ENCODE measurements around the gene ZBTB7A. TPM values are rescaled to one million over a fixed set of nuclear protein-coding genes. Genes with fewer than 3 reads are reported as not detected.

ZBTB7A gene
- polyA plus RNA-seq, 1 donor from 2014 or later: 75.7 TPM

DNA sequence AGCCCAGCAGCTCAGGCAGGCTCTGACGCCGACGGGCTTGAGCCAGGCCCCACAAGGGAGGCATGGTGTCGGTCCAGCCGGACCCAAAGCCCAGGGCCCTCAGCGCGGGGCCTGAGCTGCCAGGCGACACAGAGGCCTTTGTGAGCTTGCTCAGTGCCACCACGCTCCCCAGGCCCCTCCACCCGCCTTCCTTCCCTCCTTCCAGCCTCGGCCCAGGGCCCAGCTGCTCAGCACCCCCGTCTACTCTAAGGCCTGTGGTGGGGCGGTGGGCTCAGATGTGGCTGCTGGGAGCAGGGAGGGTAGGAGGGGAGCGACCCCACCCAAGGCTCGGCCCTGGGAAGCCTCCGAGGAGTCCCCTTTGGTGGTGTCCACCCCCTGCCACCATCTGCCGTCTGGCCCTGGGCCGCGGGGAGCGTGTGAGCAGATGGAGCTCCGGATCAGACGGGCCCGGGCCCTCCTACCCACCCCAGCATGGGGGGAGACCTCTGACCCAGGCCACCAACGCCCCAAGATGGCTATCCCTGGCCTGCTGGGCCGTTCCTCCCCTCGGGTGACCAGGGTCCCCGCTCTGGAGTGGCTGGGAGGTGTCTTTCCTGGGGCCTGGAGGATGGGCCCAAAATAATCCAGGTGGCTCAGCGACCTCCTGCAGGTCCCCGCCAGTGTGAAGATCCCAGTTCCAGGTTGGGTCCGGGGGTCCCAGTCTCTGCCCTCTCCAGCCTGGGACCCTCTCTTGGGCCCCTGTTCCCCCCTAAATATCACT lies 7.8 kb downstream of the ZBTB7A start:
- Mint-ChIP-seq H3K36me3 (peaks cover 2% of the 10 kb centered on the region), H3K9me3 (no peaks in the 10 kb centered on the region), H3K27me3 (no peaks in the 10 kb centered on the region), H3K4me3 (peak overlapping the region; percentile 54 to 84 (median 76)), H3K27ac (peak overlapping the region; percentile 69 to 95 (median 86)), H3K4me1 (peaks cover 13 to 18% (median 14%) of the 10 kb centered on the region in 3 donors)

GRCh38 chr19:4057931-4058692 lies 8.6 kb downstream of the ZBTB7A start:
- peak overlapping the region in 3 of 4 donors; percentile 57 to 85 (median 78) for H3K4me3 Mint-ChIP-seq
- no peaks in the 10 kb centered on the region for H3K9me3 Mint-ChIP-seq
- no peaks in the 10 kb centered on the region for H3K27me3 Mint-ChIP-seq
- H3K27ac Mint-ChIP-seq: peak overlapping the region; percentile 82 to 94 (median 90)
- peaks cover 8 to 22% (median 18%) of the 10 kb centered on the region in 3 donors for H3K4me1 Mint-ChIP-seq
- H3K36me3 Mint-ChIP-seq: peaks cover 5% of the 10 kb centered on the region

DNA sequence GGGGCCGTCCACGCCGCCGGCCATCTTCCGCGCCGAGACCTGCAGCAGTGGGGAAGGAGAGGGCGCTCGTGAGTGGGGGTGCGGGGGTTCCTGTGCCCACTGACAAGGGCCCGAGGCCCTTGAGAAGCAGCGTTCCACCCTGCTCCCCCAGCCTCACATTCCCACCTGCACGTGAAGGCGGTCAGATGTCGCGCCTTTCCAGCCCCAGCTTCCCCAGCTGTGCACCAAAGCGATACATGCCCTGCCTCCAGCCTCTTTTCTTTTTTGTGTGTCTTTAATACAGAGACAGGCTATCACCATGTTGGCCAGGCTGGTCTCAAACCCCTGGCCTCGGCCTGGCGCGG lies 11.5 kb downstream of the ZBTB7A start:
- peak overlapping the region in 2 of 3 donors; percentile 71 to 82 for H3K27ac Mint-ChIP-seq
- peaks cover 10 to 26% (median 22%) of the 10 kb centered on the region in 3 donors for H3K4me1 Mint-ChIP-seq
- H3K36me3 Mint-ChIP-seq: peaks cover 5% of the 10 kb centered on the region
- H3K4me3 Mint-ChIP-seq: no peak overlapping the region
- H3K27me3 Mint-ChIP-seq: no peaks in the 10 kb centered on the region
- H3K9me3 Mint-ChIP-seq: no peaks in the 10 kb centered on the region

GRCh38 chr19:4054441-4055208 lies 12.1 kb downstream of the ZBTB7A start:
- Mint-ChIP-seq H3K4me3 (no peak overlapping the region), H3K4me1 (peaks cover 8 to 28% (median 25%) of the 10 kb centered on the region in 3 donors), H3K27me3 (no peaks in the 10 kb centered on the region), H3K36me3 (peaks cover 5% of the 10 kb centered on the region), H3K9me3 (no peaks in the 10 kb centered on the region), H3K27ac (no peak overlapping the region)

- Mint-ChIP-seq H3K27ac (peak overlapping the region; percentile 2 to 85 (median 78)), H3K4me3 (peak overlapping the region; percentile 30 to 74 (median 65)), H3K36me3 (peaks cover 5% of the 10 kb centered on the region), H3K27me3 (no peaks in the 10 kb centered on the region), H3K4me1 (peaks cover 8 to 29% (median 26%) of the 10 kb centered on the region in 3 donors), H3K9me3 (no peaks in the 10 kb centered on the region)
These were observed 13.0 kb downstream of the ZBTB7A start for GRCh38 chr19:4053423-4054324.

GRCh38 chr19:4052993-4053422 lies 13.7 kb downstream of the ZBTB7A start:
- peaks cover 8 to 29% (median 26%) of the 10 kb centered on the region in 3 donors for H3K4me1 Mint-ChIP-seq
- peak overlapping the region; percentile 30 to 88 (median 67) for H3K4me3 Mint-ChIP-seq
- no peaks in the 10 kb centered on the region for H3K9me3 Mint-ChIP-seq
- H3K36me3 Mint-ChIP-seq: peaks cover 5% of the 10 kb centered on the region
- peak overlapping the region; percentile 2 to 78 (median 59) for H3K27ac Mint-ChIP-seq
- H3K27me3 Mint-ChIP-seq: no peaks in the 10 kb centered on the region

DNA sequence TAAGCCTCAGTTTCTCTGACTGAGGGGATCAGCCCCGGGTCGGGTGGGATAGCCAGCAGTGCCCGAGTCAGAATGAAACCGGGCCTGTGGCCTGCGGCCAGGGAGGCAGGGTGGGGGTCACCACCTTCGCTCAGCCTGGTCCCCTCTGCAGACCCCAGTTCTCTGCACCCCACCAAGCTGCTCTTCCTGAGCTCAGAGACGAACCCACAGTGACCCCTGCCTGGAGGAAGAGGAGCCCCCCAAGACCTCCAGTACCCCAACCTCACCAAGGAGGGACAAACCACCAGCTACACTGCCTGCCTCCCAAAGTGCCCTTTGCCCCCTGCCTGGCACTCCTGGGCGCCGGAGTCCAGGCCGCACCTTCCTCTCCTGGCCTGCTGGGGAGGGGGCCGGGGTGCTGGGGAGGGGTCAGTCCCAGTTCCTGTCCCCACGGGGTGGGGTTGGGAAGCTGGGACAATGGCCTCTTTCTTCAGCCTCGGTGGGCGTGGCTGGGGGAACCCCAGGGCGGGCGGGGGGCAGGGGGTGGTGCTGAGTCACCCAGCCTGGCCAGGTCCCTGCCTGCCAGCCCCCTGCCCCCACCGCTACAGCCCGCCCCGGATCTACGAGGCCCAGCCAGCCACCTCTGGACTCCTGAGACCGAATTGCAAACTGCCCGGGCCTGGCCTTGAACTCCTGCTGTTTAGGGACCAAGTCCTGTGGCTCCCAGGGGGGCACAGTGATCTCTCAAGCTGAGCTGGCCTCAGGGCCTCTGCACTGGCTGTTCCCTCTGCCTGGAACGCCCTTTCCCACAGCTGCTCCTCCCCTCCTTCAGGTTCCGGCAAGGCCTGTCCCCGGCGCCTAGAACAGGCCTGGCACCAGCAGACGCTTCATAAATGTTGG lies 14.3 kb downstream of the ZBTB7A start:
- H3K9me3 Mint-ChIP-seq: no peaks in the 10 kb centered on the region
- peak overlapping the region; percentile 30 to 88 (median 65) for H3K4me3 Mint-ChIP-seq
- peaks cover 5% of the 10 kb centered on the region for H3K36me3 Mint-ChIP-seq
- H3K27me3 Mint-ChIP-seq: no peaks in the 10 kb centered on the region
- peak overlapping the region; percentile 59 to 82 (median 78) for H3K27ac Mint-ChIP-seq
- peaks cover 8 to 27% (median 23%) of the 10 kb centered on the region in 3 donors for H3K4me1 Mint-ChIP-seq

DNA sequence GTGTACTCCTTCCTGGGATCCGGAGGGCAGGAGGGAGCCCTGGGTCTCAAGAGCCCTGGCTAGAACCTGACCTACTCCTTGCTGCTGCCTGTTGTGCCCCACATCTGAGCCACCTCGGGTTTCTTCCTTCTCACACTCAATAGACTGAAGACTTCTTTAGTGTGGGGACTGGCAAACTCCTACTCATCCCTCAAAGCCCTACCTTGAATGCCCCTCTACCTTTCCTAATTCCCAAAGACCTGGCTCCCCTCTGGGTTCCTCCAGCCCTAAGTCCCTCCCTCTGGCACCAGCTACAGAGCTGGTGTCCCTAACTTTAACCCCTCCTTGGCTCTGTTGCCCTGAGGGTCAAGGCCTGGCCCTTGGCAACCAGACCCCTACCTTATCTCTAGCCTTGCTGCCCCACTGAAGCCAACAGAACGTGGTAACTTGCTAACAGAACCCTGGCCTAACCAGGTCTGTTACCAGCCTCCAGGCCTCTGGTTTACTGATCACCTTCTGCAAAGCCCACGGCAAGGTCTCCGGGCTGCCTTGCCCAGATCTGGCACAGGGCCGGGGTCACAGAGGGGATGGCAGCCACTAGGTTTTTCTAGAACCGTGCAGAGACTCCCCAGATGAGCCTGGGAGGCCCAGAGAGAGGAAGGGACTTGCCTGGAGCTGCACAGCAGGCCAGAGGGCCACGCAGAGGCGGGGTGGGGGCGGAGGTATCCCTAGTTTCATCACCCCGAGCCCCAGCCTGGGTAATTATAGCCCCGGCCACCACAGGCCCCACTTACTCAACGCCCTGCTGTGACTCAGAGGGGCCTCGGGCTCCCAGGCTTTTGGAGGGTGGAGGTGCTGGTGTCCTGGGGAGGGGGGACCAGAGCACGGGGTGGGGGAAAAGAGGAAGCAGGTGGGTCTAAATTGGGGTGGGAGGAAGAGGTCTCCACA lies 15.3 kb downstream of the ZBTB7A start:
- no peaks in the 10 kb centered on the region for H3K9me3 Mint-ChIP-seq
- peak overlapping the region in 2 of 4 donors; percentile 68 to 73 for H3K4me3 Mint-ChIP-seq
- H3K27me3 Mint-ChIP-seq: no peaks in the 10 kb centered on the region
- peaks cover 8 to 27% (median 22%) of the 10 kb centered on the region in 3 donors for H3K4me1 Mint-ChIP-seq
- H3K27ac Mint-ChIP-seq: peak overlapping the region; percentile 82 to 93 (median 85)
- H3K36me3 Mint-ChIP-seq: peaks cover 5% of the 10 kb centered on the region

- Mint-ChIP-seq H3K9me3 (no peaks in the 10 kb centered on the region), H3K36me3 (peaks cover 5% of the 10 kb centered on the region), H3K4me3 (no peak overlapping the region), H3K4me1 (peaks cover 5 to 23% (median 22%) of the 10 kb centered on the region in 3 donors), H3K27ac (peak overlapping the region in 2 of 3 donors; percentile 39 to 74), H3K27me3 (no peaks in the 10 kb centered on the region)
These were observed 17.3 kb downstream of the ZBTB7A start for GRCh38 chr19:4049432-4049831.

- Mint-ChIP-seq H3K4me1 (peaks cover 5 to 13% (median 11%) of the 10 kb centered on the region in 3 donors), H3K36me3 (no peaks in the 10 kb centered on the region), H3K27ac (no peak overlapping the region), H3K27me3 (no peaks in the 10 kb centered on the region), H3K9me3 (no peaks in the 10 kb centered on the region), H3K4me3 (no peak overlapping the region)
These were observed 19.6 kb downstream of the ZBTB7A start for GRCh38 chr19:4046946-4047683.

DNA sequence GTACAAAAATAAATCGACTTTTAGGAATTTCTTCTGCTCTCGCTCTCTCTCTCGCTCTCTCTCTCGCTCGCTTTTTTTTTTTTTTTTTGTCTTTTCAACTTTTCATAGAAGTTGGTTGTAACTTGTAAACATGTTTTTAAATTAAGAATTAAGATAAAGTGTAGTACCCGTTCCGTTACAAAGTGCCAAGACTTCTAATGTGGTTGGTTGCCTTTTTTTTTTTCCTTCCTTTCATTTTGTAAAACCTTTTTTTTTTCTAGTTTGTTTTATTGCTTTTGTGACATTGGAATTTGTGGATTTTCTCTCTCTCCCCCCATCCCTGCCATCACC lies 20.4 kb downstream of the ZBTB7A start:
- H3K9me3 Mint-ChIP-seq: no peaks in the 10 kb centered on the region
- H3K36me3 Mint-ChIP-seq: no peaks in the 10 kb centered on the region
- peak overlapping the region in 1 of 4 donors; percentile 23 for H3K4me3 Mint-ChIP-seq
- H3K27ac Mint-ChIP-seq: peak overlapping the region in 2 of 3 donors; percentile 10 to 25
- H3K4me1 Mint-ChIP-seq: peaks cover 5 to 11% (median 11%) of the 10 kb centered on the region in 3 donors
- no peaks in the 10 kb centered on the region for H3K27me3 Mint-ChIP-seq

Measured in IgD-negative memory B cell (primary cell).